Renal pelvis (tissue), 4 donors: ENCODE measurements around the gene POU3F1. TPM values are rescaled to one million over a fixed set of nuclear protein-coding genes. Genes with fewer than 3 reads are reported as not detected.
"Not testable (repeated sequence)": the region's sequence is repeated elsewhere in the genome, so short reads cannot be mapped to it uniquely, and the experiment has no call there.

Experiments used
- DNase-seq: peaks from one replicate; pipeline ENCODE4 v3.0.0-alpha.2; 2013
- polyA plus RNA-seq, 3 donors: library from polyadenylated mRNA; unstranded; fragments of 120-200 nt; gene quantifications; one replicate each; pipeline ENCODE4 v1.2.1, GENCODE V29; 2013; ENCODE audit not compliant: insufficient read length in 3 of 3

POU3F1 gene
- polyA plus RNA-seq, 3 donors, result 0.71 to 1.7 (median 1.0) TPM

GRCh38 chr1:38051079-38051543 lies 4.5 kb upstream of the POU3F1 start:
- no peak for DNase-seq

DNA sequence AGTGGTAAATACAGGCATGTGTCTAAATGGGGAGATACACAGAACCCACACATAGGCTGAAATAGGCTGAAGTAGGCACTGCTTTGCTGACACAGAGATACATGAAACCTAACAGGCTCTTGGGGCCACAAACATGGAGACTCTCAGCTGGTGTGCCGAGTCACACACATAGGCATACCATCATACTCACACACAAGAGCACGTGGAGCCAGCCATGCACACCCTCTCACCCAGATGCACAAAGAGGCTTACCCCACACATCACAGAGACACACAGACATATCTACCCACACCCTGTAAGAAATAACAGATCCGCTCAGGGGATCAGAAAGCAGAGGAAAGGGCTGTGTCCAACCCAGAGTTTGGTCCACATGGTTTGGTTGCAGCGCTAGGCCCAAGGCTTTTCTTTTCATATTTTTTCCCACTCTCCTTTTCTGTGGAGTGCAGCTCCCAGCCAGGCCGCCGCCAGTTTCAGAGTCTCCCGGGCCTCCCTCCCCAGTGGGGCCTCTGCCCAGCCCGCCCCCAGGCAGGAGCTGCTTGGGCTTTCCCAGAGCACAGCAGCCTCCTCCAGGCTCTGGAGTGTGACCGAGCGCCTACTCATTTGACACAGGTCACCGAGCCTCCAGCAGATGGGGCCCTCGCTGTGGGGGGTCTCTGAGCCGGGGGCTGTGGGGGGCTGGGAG lies 3.9 kb upstream of the POU3F1 start:
- peak; percentile 75 for DNase-seq

DNA sequence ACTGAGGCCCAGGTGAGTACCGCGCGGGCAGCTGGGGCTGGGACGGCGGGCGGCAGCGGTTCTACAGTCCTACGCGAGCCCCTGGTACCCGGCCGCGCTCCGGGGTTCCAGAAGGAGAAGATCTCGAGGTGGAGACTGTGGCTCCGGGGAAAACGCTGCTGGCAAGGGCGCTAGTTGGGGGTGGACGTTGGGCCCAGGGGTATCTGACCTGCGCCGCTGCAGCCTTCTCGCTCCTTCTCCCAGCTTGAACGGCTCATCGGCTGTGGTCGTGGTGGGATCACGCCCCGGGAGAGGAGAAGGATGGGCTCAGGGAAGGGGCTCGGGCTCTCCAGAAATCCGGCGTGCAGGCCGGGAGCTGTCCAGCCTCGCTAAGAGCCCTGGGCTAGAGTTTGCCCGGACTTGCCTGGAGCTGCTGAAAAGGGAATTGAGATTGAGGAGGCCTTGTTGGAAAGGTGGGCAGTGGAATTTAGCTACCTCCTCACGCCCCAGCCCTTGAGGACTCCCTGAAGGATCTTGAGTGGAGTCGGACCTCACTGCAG lies 1.1 kb upstream of the POU3F1 start:
- no peak for DNase-seq

GRCh38 chr1:38046884-38047602 lies 450 bp upstream of the POU3F1 start:
- peak; percentile 86 for DNase-seq

GRCh38 chr1:38045401-38046332 lies 926 bp downstream of the POU3F1 start:
- DNase-seq, result no peak

DNA sequence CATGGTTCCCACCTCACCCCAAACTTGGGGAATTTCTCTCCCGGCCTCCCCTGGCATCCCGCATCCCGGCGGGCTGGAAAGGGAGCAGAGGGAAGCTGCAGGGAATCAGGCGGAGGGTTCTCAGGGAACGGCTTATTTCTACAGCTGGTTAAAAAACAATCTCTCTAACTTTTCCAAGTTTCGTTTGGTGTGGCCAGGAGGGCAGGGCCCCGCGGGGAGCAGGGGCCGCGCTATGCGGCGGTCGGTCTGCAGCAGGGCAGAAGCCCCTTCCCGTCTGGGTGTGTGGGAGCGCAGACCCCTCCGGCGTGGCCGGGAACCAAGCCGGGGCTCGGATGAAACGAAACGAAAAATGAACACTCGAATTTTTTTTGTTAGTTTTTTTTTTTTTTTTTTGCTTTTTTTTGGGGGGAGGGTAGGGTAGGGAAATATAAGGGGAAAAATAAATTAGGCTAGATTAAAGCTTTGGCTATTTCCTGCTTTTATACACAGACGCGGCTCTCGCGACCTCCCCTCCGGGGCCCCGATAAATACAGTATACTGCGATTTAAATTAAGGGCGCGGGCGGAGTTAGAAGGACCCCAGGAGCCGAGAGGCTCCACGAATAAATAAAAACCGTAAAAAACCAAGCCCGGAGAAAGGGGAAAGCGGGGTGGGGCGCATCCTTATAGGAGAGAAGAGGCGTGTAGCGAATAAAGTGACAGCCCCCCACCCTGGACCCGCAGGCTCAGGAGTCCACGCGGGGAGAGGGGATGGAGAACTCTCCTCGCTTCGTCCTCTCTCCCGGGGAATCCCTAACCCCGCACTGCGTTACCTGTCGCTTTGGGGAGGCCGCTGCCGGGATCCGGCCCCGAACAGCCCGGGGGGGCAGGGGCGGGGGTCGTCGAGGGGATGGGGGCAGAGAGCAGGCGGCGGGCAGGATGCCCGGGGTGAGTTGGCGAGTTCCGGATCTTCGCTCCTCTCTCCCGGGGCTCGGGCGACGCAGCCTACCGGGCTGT lies 2.1 kb downstream of the POU3F1 start:
- no peak for DNase-seq

GRCh38 chr1:38043036-38043747 lies 3.4 kb downstream of the POU3F1 start:
- DNase-seq, result no peak

- DNase-seq, result no peak
These were observed 4.4 kb downstream of the POU3F1 start for GRCh38 chr1:38041936-38042834.

DNA sequence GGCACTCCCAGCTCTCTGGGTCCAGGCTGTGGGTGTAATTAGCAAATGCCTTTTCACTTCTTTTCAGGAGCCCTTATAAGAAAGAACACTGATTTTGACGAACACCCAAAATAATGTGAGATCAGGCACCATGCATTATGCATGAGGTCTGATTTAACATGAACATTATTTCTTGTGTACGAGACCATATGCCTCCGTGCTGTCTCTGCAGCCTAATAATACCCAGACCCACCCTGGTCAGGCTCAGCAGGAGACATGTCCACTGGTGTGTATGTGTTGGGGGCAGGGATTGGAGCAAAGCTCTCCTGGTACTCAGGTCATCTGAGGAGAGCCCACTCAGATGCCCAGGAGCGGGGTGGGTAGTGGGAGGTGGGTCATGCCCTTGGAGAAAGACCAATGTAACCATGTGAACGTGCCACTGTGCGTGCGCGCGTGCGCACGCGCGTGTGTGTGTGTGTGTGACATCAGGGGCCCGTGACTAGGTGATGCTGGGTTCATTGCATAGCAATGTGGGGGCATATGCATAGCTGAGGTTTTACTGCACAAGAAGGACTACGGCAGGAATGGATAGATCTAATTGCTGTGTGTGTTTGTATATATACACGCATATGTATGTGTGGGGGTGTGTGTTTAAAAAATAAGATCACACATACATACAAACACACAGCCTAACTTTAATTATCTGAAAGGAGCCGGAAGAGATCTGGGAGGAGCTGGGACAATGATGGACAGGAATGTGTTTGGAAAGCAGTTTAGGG lies 7.1 kb downstream of the POU3F1 start:
- no peak for DNase-seq

DNA sequence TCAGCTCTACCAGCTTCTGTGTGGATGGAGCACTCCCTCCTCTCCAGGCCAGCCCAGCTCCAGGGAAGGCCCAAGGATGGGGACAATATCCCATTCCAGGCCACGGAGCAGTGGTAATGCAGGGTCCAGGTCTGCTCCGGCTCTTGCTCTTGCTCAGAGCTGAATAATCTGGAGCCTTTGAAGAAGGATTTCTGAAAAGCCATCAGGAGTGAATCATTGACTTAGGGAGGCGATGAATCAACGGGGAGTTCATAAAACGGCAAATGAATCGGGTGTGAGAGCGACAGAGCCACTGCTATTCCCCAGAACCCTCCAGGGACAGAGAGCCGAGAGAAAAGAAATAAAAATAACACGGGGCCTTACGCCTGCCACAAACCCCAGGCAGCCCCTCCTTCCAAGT lies 7.7 kb downstream of the POU3F1 start:
- no peak for DNase-seq

DNA sequence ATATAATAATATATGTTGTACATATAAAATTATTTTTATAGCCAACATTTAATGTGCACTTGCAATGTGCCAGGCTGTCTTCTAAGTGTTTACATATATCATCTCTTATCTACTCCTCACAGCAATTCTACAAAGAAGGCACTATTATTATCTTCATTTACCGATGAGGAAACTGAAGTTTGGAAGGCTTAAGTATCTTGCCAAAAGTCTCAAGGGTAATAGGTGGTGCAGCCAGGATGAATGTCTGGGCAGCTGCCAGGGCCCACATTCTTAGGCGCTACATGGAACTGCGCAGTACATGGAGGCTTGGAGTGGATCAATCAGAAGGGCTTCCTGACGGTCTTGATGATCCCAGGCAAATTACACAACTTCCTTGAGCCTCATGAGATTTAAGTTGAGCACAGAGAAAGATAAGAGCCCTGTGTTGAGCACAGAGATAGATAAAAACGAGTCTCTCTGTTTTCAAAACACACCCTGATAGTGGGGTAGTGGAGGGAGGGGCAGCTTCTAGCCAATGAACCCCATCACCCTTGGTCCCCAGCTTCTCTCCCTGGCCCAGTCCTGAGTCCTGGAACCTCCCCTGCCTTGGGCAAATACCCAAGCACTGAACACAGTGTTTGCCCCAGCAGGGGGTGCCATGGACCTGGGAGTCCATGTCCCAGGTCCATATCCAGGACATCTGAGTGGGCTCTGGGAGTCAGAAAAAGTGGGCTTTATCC lies 9.2 kb downstream of the POU3F1 start:
- no peak for DNase-seq

DNA sequence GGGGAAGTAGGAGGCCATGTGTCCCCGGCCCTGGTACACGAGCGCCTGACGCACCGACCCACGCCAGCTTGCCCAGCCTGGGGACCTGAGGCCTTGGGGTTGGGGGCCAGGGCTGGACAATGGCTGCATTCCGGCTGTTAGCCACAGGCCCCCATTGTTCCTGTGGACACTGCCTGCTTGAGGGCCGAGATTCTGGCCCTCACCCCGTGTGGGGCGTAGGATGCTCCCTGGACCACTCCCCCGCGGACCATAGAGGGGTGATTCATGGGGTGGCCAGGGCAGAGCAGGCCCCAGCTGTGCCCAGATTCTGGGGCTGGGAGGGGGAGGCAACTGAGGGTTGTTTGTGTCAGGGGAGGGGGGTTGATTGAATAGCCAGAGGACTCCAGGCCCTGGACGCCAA lies 11.7 kb downstream of the POU3F1 start:
- DNase-seq, result no peak

DNA sequence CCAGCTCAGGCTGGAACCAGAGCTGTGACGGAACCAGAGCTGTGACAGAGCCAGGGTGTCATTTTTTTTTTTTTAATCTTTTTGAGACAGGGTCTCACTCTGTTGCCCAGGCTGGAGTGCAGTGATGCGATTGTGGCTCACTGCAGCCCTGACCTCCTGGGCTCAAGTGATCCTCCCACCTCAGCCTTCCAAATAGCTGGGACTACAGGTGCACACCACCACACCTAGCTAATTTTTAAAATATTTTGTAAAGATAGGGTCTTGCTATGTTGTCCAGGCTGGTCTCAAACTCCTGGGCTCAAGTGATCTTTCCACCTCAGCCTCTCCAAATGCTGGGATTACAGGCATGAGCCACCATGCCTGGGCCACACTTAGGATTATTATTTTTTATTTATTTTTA lies 13.6 kb downstream of the POU3F1 start:
- not testable (repeated sequence) for DNase-seq

DNA sequence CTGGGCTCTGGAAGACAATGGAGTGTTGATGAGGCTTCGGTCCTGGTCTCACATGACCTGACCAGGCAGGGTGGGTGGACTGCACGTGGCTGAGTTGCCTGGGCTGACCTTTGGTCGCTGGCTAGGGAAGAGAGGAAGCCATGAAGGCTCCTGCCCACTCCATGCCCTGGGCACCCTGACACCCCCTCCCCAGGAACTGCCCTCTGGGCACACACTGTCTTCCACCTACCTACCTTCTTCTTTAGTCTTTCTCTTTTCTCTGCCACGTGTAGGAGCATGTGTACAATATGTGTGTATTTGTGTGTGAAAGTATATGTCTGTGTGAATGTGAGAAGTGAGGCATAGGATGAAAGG lies 15.1 kb downstream of the POU3F1 start:
- no peak for DNase-seq

DNA sequence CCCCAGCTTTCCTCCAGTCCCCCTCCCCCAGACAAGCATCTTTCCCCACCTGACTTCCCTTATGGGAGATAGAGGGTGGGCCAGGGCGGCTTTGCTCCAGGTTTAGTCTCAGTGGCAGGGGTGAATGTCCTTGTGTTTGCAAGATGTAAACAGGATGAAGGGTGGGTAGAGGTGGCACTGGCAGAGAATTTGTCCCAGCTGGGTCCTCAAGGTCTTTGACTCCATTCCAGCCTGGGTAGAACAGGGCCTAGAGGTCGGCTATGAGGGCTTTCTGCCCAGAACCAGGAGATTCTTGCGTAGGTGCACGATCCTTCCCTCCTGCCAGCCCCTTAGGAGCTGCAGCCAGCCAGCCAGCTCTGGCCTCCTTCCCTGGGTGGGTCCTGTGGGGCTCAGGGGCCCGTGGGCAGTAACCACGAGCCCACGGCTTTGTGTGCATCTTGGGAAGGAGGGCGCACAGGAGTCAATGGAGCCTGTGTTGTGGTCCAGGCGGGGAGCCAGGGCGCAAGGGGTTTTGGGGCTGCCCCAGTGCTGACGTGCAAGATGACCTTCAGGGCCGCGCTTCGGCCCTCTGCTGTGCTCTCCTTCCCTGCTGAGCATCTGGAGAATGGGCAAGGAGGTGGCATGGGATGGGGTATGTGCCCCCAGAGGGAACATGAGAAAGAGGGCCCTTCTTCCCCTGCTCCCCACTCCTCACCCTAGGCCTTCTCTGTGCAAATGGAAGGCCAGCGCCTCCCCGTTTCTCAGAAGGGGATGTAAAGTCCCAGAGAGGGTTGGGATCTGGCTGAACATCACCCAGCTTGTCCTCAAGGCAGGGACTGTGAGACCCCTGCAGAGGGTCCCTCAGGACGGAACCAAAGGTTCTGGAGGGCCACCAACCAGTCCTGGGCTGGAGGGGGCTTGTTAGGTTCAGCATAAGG lies 15.7 kb downstream of the POU3F1 start:
- no peak for DNase-seq

DNA sequence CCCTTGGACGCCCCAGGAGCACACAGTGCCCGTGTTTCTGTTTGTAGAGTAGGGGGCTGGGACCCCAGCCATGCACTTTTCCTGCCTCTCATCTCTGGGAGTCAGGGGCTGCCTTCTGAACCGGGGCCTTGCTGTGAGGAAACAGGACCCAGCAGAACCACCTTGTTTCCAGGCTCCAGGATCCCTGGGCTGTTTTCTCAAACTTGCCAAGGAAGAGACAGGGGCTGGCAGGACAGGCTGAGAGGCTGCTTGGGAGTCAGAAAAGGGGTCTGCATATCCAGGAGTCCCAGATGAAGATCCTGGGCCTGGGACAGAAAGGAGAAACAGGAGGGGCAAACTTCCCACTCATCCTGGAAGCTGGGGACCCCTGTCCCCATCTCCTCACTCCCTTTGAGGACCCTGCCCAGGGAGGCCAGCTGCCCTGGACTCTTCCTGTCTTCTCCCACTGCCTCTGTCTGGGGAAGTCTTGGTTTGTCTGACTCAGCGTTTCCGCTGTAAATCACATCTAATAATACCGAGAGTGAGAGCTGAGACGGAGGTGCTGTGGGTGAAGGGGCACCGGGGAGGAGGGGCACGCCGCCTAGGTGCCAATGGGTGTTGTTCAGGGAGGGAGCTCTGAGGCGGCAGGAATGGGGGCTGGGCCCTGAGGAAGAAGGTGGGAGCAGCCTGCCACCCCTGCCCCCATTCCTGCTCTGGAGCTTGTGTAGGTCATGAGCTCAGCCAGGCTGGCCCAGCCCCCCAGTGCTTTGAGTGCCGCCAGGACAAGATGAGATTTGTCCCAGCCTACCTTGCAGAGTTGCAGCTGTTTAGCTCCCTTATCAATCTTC lies 16.7 kb downstream of the POU3F1 start:
- no peak for DNase-seq
